ENCODE results near the gene CCDC192. TPM values are rescaled to one million over a fixed set of nuclear protein-coding genes. Genes with fewer than 3 reads are reported as not detected.
"Not testable (repeated sequence)": the region's sequence is repeated elsewhere in the genome, so short reads cannot be mapped to it uniquely, and the experiment has no call there.

Gene CCDC192
- total and polyA plus RNA-seq, 2 donors (not counting 3 experiments of a cell fraction or from before 2014, with no cell fraction given), result not detected

DNA sequence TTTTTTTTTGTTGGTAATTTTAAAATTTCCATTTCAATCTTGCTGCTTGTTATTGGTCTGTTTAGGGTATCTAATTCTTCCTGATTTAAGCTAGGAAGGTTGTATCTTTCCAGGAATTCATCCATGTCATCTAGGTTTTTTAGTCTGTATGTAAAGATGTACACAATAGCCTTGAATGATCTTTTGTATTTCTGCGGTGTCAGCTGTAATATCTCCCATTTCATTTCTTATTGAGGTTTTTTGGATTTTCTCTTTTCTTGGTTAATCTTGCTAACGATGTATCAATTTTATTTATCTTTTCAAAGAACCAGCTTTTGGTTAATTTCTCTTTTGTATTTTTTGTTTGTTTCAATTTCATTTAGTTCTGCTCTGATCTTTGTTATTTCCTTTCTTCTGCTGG is 79.3 kb downstream of the CCDC192 start:
- DNase-seq (ENCODE audit: low read depth, low spot score); BruUV-seq (replicated peaks); CTCF ChIA-PET; FAIRE-seq; H3K4me3 ChIP-seq (replicated peaks in 1 of 3; ENCODE audit: insufficient read depth in 1 of 3, low read depth in 1 of 3, low read length in 3 of 3); H3K4me1 ChIP-seq (ENCODE audit: control insufficient read depth, extremely low read depth, insufficient read depth, low read length); H3K36me3 ChIP-seq (ENCODE audit: control insufficient read depth in 2 of 2, extremely low read depth in 1 of 2, insufficient read depth in 2 of 2, low read length in 2 of 2); H3K9ac ChIP-seq (replicated peaks; ENCODE audit: extremely low read depth, insufficient read depth, low read length); H4K20me1 ChIP-seq (replicated peaks; ENCODE audit: control insufficient read depth, extremely low read depth, insufficient read depth, low read length); intact Hi-C loops (cut with micrococcal nuclease); H3K27ac ChIP-seq (ENCODE audit: insufficient read depth, low read depth, low read length); dilution Hi-C loops (cut with MboI; ENCODE audit: extremely low pct_ligation_motif_present, low sequenced_read_pairs); POLR2A ChIA-PET; H2AFZ ChIP-seq (ENCODE audit: low read depth, low read length); H3K79me2 ChIP-seq (ENCODE audit: control insufficient read depth, insufficient read depth, low read length); H3K4me2 ChIP-seq (ENCODE audit: insufficient read depth, low read length); H3K9me3 ChIP-seq (replicated peaks; ENCODE audit: control insufficient read depth, insufficient read depth, low read length); H3K9me1 ChIP-seq (replicated peaks; ENCODE audit: control insufficient read depth, extremely low read depth, insufficient read depth, low read length); H3K27me3 ChIP-seq (ENCODE audit: control insufficient read depth in 2 of 2, insufficient read depth in 2 of 2, low read length in 2 of 2): not testable (repeated sequence)

DNA sequence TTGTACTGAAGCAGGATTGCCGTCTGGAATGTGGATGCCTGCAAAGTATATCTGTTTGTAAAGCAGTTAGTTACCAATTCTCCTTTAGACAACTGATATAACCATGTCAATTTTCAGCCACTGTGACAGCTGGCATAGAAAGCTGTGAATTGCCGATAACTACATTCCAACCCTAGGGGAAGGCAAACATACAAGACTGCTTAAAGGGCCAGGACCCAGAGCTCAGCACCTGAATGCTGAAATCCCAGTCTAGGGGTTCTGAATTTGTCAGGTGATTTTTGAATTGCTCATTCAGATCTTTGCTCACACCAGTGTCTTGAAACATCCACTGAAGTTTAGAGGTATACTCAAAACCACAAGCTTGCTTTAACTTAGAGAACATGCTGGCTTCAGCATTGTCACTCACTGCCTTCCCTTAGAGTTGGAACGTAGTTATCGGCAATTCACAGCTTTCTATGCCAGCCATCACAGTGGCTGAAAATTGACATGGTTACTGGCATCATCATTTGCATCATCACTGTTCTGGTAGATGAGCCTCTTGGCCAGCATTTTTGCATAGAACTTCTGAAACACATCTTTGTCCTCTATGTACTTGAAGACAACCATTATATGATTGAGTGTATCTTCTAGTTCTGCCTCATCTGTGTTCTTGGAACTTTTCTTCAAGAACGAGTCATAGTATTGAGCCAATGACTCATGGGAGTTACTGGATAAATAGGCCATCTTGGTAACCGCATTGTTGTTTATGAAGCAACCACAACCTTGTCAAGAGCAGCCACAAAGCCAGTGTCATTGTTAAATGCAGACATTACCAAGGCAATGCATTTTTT is 82.1 kb downstream of the CCDC192 start:
- H3K27me3 ChIP-seq (ENCODE audit: control insufficient read depth in 2 of 2, insufficient read depth in 2 of 2, low read length in 2 of 2), result no peaks in the 10 kb centered on the region
- BruUV-seq (replicated peaks), result no TSS peak
- DNase-seq (ENCODE audit: low read depth, low spot score) (no peak), FAIRE-seq (no peak)
- no peak overlapping the region for H2AFZ ChIP-seq (ENCODE audit: low read depth, low read length)
- H3K79me2 ChIP-seq (ENCODE audit: control insufficient read depth, insufficient read depth, low read length), result no peaks in the 10 kb centered on the region
- no peak overlapping the region for H3K4me3 ChIP-seq (replicated peaks in 1 of 3; ENCODE audit: insufficient read depth in 1 of 3, low read depth in 1 of 3, low read length in 3 of 3)
- H3K4me2 ChIP-seq (ENCODE audit: insufficient read depth, low read length), result no peak overlapping the region
- POLR2A ChIA-PET, result interaction anchor here (1.2 kb wide), 1 partner anchor 17 kb away, joined by 3 read pairs; no protein-coding TSS in a partner anchor
- intact Hi-C loops (cut with micrococcal nuclease) (no loop called here), dilution Hi-C loops (cut with MboI; ENCODE audit: extremely low pct_ligation_motif_present, low sequenced_read_pairs) (no loop called here)
- H4K20me1 ChIP-seq (replicated peaks; ENCODE audit: control insufficient read depth, extremely low read depth, insufficient read depth, low read length), result no peaks in the 10 kb centered on the region
- TF ChIP-seq MYC (IDR thresholded peaks at IDR 0.05; ENCODE audit: low read depth, low read length) (no peak), FOS (IDR thresholded peaks at IDR 0.05; ENCODE audit: borderline replicate concordance, insufficient read depth, low read length) (peak; percentile 52), JUN (IDR thresholded peaks at IDR 0.05; ENCODE audit: borderline replicate concordance, insufficient read depth, insufficient read length, low read depth) (peak; percentile 43)
- H3K9me1 ChIP-seq (replicated peaks; ENCODE audit: control insufficient read depth, extremely low read depth, insufficient read depth, low read length), result no peaks in the 10 kb centered on the region
- no peaks in the 10 kb centered on the region for H3K4me1 ChIP-seq (ENCODE audit: control insufficient read depth, extremely low read depth, insufficient read depth, low read length)
- no peak overlapping the region for H3K9ac ChIP-seq (replicated peaks; ENCODE audit: extremely low read depth, insufficient read depth, low read length)
- CTCF ChIA-PET, result no interaction called here
- no peaks in the 10 kb centered on the region for H3K36me3 ChIP-seq (ENCODE audit: control insufficient read depth in 2 of 2, extremely low read depth in 1 of 2, insufficient read depth in 2 of 2, low read length in 2 of 2)
- H3K27ac ChIP-seq (ENCODE audit: insufficient read depth, low read depth, low read length), result no peak overlapping the region
- H3K9me3 ChIP-seq (replicated peaks; ENCODE audit: control insufficient read depth, insufficient read depth, low read length), result no peaks in the 10 kb centered on the region

Measured in endothelial cell of umbilical vein (primary cell).